BLaER1 (cell line): ENCODE results near the gene HOXA13.

Experiments used
- H3K27ac ChIP-seq: shearing (Covaris generic); formaldehyde crosslinking; 2 replicates; pipeline ENCODE4 v1.8.1; 2022
- H3K27me3 ChIP-seq: shearing (Covaris generic); formaldehyde crosslinking; 2 replicates; pipeline ENCODE4 v1.8.1; 2022
- H3K36me3 ChIP-seq: shearing (Covaris generic); formaldehyde crosslinking; 2 replicates; pipeline ENCODE4 v1.8.1; 2022
- H3K4me1 ChIP-seq: shearing (Covaris generic); formaldehyde crosslinking; 2 replicates; pipeline ENCODE4 v1.8.1; 2022
- H3K4me2 ChIP-seq: shearing (Covaris generic); formaldehyde crosslinking; 2 replicates; pipeline ENCODE4 v1.8.1; 2022
- H3K4me3 ChIP-seq: shearing (Covaris generic); formaldehyde crosslinking; 2 replicates; pipeline ENCODE4 v1.8.1; 2022
- H3K9ac ChIP-seq: shearing (Covaris generic); formaldehyde crosslinking; 2 replicates; pipeline ENCODE4 v1.8.1; 2022
- H3K9me3 ChIP-seq: shearing (Covaris generic); formaldehyde crosslinking; 2 replicates; pipeline ENCODE4 v1.8.1; 2022
- H4K20me1 ChIP-seq: shearing (Covaris generic); formaldehyde crosslinking; 2 replicates; pipeline ENCODE4 v1.8.1; 2022
- Cebpa-rat ChIP-seq: shearing (Covaris generic); IDR thresholded peaks from 2 replicates; pipeline ENCODE4 v1.8.1; 2022

The HOXA13 gene

DNA sequence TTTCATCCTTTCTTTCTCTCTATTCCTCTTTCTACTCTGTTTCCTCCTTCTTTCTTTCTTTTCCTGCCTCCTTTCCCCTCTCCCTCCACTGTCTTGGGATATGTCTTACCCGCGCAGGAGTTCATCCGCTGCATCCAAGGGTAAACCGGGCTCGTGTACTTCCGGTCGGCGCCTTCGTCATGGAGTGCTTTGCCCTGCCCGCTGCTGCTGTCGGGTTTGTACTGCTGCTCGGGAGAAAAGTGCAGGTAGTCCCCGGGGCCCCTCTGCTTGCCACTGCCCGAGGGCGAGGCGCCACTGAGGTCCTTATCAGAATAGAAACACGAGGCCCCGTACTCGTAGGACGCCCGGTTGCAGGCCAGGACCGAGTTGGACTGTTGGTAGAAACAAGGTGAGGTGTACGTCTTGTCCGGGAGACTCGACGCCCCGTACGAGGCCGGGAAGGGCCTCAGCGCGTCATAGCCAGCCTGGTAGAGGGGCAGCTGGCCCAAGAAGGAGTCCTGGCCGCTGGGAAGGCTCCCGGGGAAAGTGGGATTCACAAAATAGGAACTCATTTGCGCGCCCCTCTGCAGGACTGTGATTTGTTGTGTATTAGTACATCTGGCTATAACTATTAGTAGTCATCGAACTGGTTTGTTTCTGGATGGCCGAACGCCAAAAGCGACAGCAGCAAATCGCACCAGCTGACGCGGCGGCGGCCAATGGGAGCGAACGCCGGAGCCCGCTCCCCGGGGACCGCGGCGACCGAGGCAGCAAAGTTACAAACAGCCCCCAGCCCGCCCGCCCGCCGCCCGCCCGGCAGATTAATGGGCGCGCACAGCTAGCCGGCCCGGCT lies 52.5 kb downstream of the HOXA13 start, which contains the start of gene HOXA6:
Gene HOXA6 (minus strand): TSS at position 576 of the 832 bp plus-strand sequence. CDS start 25 bp downstream, at position 551.
- Histone ChIP-seq H4K20me1 (peaks cover 18% of the 10 kb centered on the region), H3K4me2 (no peak within 1 kb of the TSS), H3K36me3 (peaks cover 20% of the 10 kb centered on the region), H3K4me1 (peaks cover 21% of the 10 kb centered on the region), H3K27ac (no peak within 1 kb of the TSS), H3K9me3 (peaks cover 66% of the 10 kb centered on the region), H3K27me3 (peaks cover 100% of the 10 kb centered on the region), H3K4me3 (peak within 1 kb of the TSS; percentile 25; the same call in 1 of the 2 replicates), H3K9ac (no peak within 1 kb of the TSS)
- TF ChIP-seq Cebpa-rat = no peak

GRCh38 chr7:27146491-27147198 lies 53.2 kb downstream of the HOXA13 start:
- Histone ChIP-seq H3K9me3 (peaks cover 73% of the 10 kb centered on the region), H3K4me3 (no peak overlapping the region), H3K4me2 (no peak overlapping the region), H3K27me3 (peaks cover 100% of the 10 kb centered on the region), H3K9ac (no peak overlapping the region), H4K20me1 (peaks cover 10% of the 10 kb centered on the region), H3K4me1 (peaks cover 13% of the 10 kb centered on the region), H3K27ac (no peak overlapping the region), H3K36me3 (peaks cover 20% of the 10 kb centered on the region)
- TF ChIP-seq Cebpa-rat = no peak

DNA sequence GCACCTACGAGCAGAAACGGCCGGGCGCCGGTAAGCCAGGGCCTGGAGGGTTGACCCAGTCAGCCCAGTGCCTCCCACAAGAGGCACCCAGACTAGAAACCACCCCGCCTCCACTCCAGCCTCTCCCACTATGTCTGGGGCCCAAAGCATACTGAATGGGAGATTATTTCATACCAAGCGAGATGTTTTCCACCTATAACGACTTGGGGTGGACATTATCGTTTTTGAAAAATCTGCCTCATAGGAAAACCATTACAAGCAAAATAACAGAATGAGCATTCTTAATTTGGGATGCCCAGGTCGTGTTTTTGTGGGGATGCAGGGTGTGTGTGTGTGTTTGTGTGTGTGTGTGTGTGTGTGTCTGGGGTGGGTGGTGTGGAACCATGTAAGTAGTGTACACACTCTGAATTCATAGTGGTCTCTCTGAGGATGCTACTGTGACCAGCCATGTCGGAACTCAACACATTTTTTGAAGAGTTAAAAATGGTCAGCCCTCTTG lies 53.9 kb downstream of the HOXA13 start:
- TF ChIP-seq Cebpa-rat = no peak
- peaks cover 74% of the 10 kb centered on the region for H3K9me3 ChIP-seq
- H3K4me2 ChIP-seq = no peak overlapping the region
- peaks cover 20% of the 10 kb centered on the region for H3K36me3 ChIP-seq
- peaks cover 4% of the 10 kb centered on the region; the same call in 1 of the 2 replicates for H4K20me1 ChIP-seq
- peaks cover 6% of the 10 kb centered on the region; the same call in 1 of the 2 replicates for H3K4me1 ChIP-seq
- no peak overlapping the region for H3K4me3 ChIP-seq
- no peak overlapping the region for H3K27ac ChIP-seq
- H3K9ac ChIP-seq = no peak overlapping the region
- peaks cover 96% of the 10 kb centered on the region for H3K27me3 ChIP-seq

GRCh38 chr7:27145165-27145913 lies 54.6 kb downstream of the HOXA13 start:
- no peak for TF ChIP-seq Cebpa-rat
- Histone ChIP-seq H3K4me3 (no peak overlapping the region), H3K27me3 (peaks cover 90% of the 10 kb centered on the region), H3K36me3 (peaks cover 20% of the 10 kb centered on the region), H3K4me1 (0 out of 2 replicates have a peak, but pooled peaks cover 6% of the 10 kb centered on the region), H3K9ac (no peak overlapping the region), H3K9me3 (peaks cover 74% of the 10 kb centered on the region), H4K20me1 (peaks cover 4% of the 10 kb centered on the region; the same call in 1 of the 2 replicates), H3K4me2 (no peak overlapping the region), H3K27ac (no peak overlapping the region)

- Histone ChIP-seq H3K36me3 (peaks cover 20% of the 10 kb centered on the region), H3K4me3 (no peak overlapping the region), H3K27me3 (peaks cover 84% of the 10 kb centered on the region)
Measured at GRCh38 chr7:27144781-27145164, 55.1 kb downstream of the HOXA13 start.

More at GRCh38 chr7:27144781-27145164, 55.1 kb downstream of the HOXA13 start:
- Histone ChIP-seq H3K4me1 (0 out of 2 replicates have a peak, but pooled peaks cover 6% of the 10 kb centered on the region), H4K20me1 (peaks cover 4% of the 10 kb centered on the region; the same call in 1 of the 2 replicates), H3K27ac (no peak overlapping the region), H3K9ac (no peak overlapping the region), H3K4me2 (no peak overlapping the region), H3K9me3 (peaks cover 74% of the 10 kb centered on the region)
- no peak for TF ChIP-seq Cebpa-rat
